Dendritic cell treated with granulocyte-macrophage colony-stimulating factor and Interleukin-4, amounts not matched to agents 40 ng/mL and 50 ng/mL, for 4 days (primary cell): ENCODE data around the gene ADSS1.

ENCODE experiments used
- H3K27ac Mint-ChIP-seq: one replicate; pipeline ENCODE4 v1.8.0; 2022; ENCODE audit warnings: mild to moderate bottlenecking, mixed read lengths
- H3K27me3 Mint-ChIP-seq: one replicate; pipeline ENCODE4 v1.8.0; 2022; ENCODE audit warnings: mild to moderate bottlenecking, mixed read lengths
- H3K36me3 Mint-ChIP-seq: one replicate; pipeline ENCODE4 v1.8.0; 2022; ENCODE audit warnings: low read depth, mixed read lengths
- H3K4me1 Mint-ChIP-seq: one replicate; pipeline ENCODE4 v1.8.0; 2022; ENCODE audit warnings: low read depth, mixed read lengths
- H3K4me3 Mint-ChIP-seq: one replicate; pipeline ENCODE4 v1.8.0; 2022; ENCODE audit warnings: mild to moderate bottlenecking, moderate library complexity, mixed read lengths
- H3K9me3 Mint-ChIP-seq: one replicate; pipeline ENCODE4 v1.8.0; 2022; ENCODE audit warnings: mixed read lengths
- intact Hi-C: fragments of 100-400 bp; cut with micrococcal nuclease; formaldehyde crosslinking; loops from one replicate; pipeline ENCODE4 v1.15.0; 2022

The ADSS1 gene

DNA sequence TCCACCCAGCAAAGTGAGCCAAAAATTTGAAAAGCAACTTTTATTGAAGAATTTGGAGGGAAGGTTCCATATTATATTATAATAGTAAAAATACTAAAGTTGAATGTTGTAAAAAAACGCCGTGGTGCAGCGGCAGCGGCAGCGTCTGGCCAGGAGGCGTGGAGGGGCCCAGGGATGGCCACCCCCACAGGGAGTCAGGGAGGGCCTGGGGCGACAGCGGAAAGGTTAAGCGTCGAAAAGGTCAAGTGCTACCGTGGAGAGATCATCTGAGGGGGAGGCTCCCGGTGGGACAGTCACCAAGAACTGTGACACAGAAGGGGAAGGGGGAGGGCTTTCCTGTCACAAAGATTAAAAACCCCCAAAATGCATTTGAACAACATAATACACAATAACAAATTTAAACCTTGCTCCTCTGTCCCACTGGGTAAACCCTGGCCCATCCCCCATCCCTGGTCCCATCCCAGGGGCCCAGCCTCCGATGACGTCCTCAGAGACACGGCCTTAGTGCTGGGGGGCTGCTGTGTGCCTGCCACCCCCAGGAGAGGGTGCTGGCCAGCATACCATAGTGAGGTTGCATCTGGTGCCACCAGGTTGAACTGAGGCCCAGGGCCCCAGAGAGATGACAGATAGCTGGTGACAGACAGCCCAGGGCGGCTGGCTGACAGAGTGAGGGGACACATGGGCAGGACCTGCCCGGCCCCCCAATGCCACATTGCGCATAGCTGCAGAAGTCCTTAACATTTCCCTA, 45.5 kb downstream of the ADSS1 start:
- Mint-ChIP-seq H3K4me3 (no peak overlapping the region), H3K27me3 (no peaks in the 10 kb centered on the region), H3K9me3 (peaks cover 6% of the 10 kb centered on the region), H3K4me1 (peaks cover 27% of the 10 kb centered on the region), H3K27ac (no peak overlapping the region), H3K36me3 (peaks cover 54% of the 10 kb centered on the region)
- intact Hi-C loops, result no loop called here

DNA sequence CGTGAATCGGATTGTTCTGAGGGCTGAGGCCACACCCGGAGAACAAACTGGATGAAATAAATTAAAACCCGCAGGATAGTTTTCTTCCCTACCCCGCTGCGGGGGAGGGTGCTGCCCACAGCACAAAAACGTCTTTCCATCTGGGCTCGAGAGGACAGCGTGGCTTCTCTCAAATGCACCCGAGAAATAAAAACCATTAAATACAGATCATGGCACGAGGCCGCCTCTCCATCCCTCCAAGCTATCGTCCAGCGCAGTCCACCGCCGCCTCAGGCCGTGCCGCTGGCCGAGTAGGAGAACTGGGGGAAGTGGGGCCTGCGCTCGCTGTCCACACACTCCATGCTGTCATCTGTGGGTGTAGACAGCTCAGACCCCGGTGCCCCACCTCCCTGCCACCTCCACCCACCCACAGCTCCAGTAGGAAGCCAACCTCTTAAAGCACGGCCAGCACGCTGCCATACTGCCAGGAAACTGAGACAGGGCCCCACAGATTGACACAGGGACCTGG, 46.1 kb downstream of the ADSS1 start:
- intact Hi-C loops, result no loop called here
- no peak overlapping the region for H3K4me3 Mint-ChIP-seq
- H3K36me3 Mint-ChIP-seq, result peaks cover 61% of the 10 kb centered on the region
- peaks cover 6% of the 10 kb centered on the region for H3K9me3 Mint-ChIP-seq
- peaks cover 27% of the 10 kb centered on the region for H3K4me1 Mint-ChIP-seq
- H3K27me3 Mint-ChIP-seq, result no peaks in the 10 kb centered on the region
- H3K27ac Mint-ChIP-seq, result no peak overlapping the region

DNA sequence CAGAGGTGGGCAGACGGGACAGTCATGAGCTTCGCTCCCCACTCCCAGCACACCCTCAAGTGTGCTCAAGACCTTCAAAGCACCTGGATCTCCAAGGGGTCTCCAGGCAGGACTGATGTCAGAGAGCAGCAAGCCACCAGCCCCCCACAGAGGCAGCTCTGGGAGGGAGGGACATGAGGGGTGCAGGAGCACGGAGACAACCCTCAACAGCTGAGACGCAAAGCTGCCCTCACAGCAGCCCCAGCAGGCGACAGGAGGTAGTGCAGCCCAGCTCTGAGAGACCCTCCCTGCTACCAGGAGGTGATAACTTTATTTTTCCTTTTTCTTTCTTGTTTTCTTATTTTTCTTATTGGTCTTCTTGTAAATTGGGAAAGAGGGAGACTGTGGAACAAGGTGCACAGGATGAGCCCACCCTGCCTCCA, 46.8 kb downstream of the ADSS1 start:
- peaks cover 68% of the 10 kb centered on the region for H3K36me3 Mint-ChIP-seq
- no peaks in the 10 kb centered on the region for H3K27me3 Mint-ChIP-seq
- H3K27ac Mint-ChIP-seq, result no peak overlapping the region
- H3K4me3 Mint-ChIP-seq, result no peak overlapping the region
- peaks cover 6% of the 10 kb centered on the region for H3K9me3 Mint-ChIP-seq
- intact Hi-C loops, result no loop called here
- H3K4me1 Mint-ChIP-seq, result peaks cover 27% of the 10 kb centered on the region

DNA sequence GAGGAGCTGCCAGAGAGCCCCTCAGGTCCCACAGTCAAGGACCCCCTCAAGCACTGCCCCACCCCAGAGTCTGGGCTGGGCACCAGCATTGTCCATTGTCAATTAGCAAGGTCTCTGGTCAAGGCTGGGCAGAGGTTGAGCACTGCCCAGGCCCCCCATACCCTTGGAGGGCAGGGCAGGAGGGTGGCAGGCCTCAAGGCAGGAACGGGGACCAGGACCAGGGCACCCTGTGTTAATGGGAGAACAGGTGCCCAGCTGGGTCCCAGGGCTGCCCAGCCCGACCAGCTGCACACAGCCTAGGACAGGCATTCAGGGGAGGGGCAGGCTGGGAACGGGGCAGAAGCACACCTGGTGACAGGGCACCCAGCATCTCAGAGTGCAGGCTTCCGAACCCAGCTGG, 47.3 kb downstream of the ADSS1 start:
- Mint-ChIP-seq H3K27me3 (no peaks in the 10 kb centered on the region), H3K4me3 (no peak overlapping the region), H3K36me3 (peaks cover 73% of the 10 kb centered on the region), H3K9me3 (peaks cover 6% of the 10 kb centered on the region), H3K27ac (no peak overlapping the region), H3K4me1 (peaks cover 27% of the 10 kb centered on the region)
- intact Hi-C loops, result no loop called here

DNA sequence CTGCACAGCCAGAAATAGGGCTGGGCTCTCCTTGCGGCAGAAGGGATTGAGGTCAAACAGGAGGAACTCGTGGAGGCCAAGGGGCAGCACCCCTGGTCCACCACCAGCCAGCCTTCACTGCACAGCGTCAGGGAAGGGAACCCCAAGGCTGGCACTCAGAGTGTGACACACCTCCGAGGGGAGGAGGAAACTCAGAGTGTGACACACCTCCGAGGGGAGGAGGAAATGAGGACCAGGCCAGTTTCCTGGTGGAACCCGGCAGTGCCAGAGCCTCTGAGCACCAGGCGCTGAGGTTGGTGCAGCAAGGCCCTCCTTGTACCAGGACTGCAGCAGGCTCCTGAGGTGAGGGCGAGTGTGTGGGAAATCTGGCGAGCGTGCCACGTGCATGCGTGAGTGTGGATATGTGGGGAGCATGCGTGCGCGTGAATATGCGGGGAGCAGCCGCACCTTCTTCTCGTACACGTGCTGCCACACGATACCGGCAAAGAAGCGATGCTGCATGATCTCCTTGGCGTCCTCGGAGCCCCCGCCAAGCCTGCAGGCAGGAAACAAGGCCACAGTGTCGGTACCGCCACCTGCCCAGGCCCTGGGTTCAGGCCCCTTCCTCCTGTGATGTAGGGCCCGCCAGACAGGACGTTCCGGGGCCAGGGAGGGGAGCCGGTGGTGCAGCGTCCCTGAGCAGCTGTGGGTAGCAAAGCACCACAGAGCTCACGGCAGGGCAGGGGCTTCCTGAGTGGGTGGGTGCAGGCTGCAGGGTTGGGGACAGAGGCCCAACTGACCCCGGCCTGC, 48.1 kb downstream of the ADSS1 start:
- Mint-ChIP-seq H3K9me3 (peaks cover 6% of the 10 kb centered on the region), H3K27ac (no peak overlapping the region), H3K4me3 (no peak overlapping the region), H3K27me3 (no peaks in the 10 kb centered on the region), H3K4me1 (peaks cover 27% of the 10 kb centered on the region), H3K36me3 (peaks cover 80% of the 10 kb centered on the region)
- intact Hi-C loops, result no loop called here

DNA sequence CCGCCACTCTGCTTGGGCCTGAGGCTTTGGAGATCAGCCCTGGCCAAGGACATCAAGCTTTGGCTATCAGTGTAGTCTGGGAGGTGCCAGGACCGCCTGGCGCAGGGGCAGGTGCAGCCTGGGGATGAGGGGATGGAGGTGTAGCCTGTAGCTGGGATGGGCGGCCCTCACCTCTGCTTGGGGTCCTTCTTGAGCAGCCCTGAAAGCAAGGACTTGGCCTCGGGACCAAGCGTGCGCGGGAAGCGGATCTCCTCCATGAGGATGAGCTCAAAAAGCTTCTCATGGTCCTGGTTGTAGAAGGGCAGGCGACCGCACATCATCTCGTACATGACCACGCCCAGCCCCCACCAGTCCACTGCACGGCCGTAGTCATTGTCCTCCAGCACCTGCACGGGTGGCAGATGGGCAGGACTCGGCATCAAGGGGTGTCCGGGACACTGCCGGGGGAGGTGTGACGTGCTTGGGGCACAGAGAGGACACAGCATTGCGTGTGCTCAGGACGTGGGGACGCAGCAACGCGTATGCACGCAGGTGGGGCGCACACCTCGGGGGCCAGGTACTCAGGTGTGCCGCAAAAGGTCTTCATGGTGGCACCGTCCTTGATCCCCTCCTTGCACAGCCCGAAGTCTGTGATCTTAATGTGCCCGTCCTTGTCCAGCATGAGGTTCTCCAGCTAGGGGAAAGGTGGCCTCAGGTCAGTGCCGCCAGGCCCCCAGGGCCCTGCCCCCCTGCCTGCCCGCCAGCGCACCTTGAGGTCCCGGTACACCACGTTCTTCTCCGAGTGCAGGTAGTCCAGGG, 48.9 kb downstream of the ADSS1 start:
- Mint-ChIP-seq H3K27me3 (no peaks in the 10 kb centered on the region), H3K36me3 (peaks cover 88% of the 10 kb centered on the region), H3K4me3 (no peak overlapping the region), H3K9me3 (peaks cover 6% of the 10 kb centered on the region), H3K4me1 (peaks cover 27% of the 10 kb centered on the region), H3K27ac (no peak overlapping the region)
- intact Hi-C loops, result no loop called here

DNA sequence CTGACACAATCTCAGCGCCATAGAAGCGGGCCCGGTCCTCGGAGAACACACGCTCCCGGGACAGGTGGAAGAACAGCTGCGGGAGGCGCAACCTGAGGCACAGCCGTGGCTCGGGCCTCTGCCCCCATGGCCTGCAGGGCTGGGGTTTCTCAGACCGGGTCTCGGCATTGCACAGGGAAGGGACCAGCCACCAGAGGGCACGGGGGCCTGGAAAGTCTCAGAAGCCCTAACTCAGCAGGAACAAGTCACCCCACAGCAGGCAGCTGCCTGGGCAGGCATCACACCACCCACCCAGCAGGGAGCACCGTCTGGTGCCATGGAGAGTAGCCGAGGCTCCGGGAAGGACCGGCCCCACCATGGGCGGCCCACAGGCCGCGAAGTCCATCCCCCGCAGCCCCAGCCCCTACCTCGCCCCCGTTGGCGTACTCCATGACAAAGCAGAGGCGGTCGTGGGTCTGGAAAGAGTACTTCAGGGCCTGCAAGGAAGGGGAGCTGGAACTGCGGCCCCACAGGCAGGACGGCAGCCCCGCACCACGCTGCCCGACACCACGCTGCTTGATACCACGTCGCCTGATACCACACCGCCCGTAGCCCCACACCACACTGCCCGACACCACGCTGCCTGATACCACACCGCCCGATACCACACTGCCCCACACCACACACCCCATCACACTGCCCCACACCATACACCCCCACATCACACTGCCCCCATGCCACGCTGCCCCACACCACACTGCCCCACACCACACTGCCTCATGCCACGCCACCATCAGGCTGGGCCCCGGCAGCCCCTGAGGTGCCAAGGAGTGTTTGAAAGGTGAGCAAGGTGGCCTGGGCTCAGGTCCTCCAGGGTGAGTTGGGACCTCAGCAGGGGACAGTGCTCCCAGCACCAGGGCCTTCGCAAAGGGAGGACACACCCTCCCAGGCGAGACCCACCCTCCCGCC, 49.8 kb downstream of the ADSS1 start:
- H3K4me1 Mint-ChIP-seq, result peaks cover 21% of the 10 kb centered on the region
- no peak overlapping the region for H3K27ac Mint-ChIP-seq
- peaks cover 97% of the 10 kb centered on the region for H3K36me3 Mint-ChIP-seq
- intact Hi-C loops, result no loop called here
- H3K27me3 Mint-ChIP-seq, result no peaks in the 10 kb centered on the region
- H3K9me3 Mint-ChIP-seq, result peaks cover 6% of the 10 kb centered on the region
- H3K4me3 Mint-ChIP-seq, result no peak overlapping the region

DNA sequence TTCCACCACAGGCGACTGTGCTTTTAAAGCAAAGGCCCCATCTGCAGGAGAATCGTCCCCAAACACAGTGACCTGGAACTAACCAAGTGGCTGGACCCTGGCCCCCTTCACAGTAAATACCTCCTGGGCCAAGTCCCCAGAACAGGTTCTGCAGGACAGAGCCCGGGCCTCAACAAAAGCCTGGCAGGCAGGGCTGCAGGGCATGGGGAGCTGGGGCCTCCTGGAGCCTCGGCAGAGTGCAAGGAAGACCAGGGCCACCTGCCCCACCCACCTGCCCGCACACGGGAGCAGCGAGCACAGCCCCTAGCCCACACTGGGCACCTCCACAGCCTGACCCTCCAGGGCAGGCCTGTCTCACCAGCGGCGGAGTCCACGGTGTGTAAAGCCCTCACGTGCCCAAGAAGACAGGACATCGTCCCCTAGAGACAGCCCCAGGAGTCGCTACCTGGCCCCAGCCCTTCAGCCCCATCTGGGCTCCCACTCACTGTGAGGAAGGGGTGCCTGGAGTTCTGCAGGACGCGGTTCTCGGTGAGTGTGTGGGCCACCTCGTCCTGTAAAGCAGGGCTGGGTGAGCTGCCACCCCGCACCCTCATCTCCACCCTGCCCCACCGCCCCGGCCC, 50.5 kb downstream of the ADSS1 start:
- no peak overlapping the region for H3K27ac Mint-ChIP-seq
- H3K27me3 Mint-ChIP-seq, result no peaks in the 10 kb centered on the region
- intact Hi-C loops, result no loop called here
- H3K36me3 Mint-ChIP-seq, result peaks cover 99% of the 10 kb centered on the region
- peaks cover 14% of the 10 kb centered on the region for H3K4me1 Mint-ChIP-seq
- H3K9me3 Mint-ChIP-seq, result peaks cover 6% of the 10 kb centered on the region
- no peak overlapping the region for H3K4me3 Mint-ChIP-seq

DNA sequence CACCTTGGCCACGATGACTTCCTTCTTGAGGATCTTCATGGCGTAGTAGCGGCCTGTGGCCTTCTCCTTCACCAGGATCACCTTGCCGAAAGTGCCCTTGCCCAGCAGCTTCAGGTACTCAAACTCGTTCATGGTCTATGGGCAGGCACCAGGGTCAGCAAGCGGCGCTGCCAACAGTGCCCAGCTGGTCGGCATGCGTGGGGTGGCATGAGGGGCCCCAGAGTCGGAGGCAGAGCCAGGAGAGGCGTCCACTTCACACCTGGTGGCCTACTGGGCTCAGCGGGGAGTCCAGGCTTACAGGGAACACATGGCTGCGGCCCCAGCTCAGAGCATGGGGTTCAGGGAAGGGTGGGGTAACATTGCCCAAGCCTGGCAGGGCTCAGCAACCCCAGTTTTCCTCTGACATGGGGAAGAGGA, 51.1 kb downstream of the ADSS1 start:
- Mint-ChIP-seq H3K27ac (no peak overlapping the region), H3K36me3 (peaks cover 99% of the 10 kb centered on the region), H3K4me3 (no peak overlapping the region), H3K4me1 (peaks cover 11% of the 10 kb centered on the region), H3K27me3 (no peaks in the 10 kb centered on the region), H3K9me3 (peaks cover 6% of the 10 kb centered on the region)
- intact Hi-C loops, result no loop called here

DNA sequence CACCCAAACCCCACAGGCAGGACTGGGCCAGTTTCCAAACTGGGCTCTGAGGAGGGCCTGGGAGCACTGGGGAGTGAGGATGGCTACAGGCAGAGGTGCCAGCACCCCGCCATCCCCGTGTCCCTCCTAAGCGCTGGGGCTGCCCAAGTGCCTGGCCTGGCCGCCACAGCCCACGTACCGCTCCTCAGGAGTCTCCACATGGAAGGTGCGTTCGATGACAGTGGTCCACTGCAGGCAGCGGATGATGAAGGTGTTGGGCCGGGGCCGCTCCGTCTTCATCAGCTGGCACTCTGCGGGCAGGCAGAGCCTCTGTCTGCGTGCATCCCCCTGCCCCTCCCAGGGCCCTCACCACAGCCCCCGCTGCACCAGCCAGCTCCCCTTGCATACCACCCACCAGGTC, 52.5 kb downstream of the ADSS1 start:
- no peak overlapping the region for H3K27ac Mint-ChIP-seq
- no peaks in the 10 kb centered on the region for H3K4me1 Mint-ChIP-seq
- peaks cover 99% of the 10 kb centered on the region for H3K36me3 Mint-ChIP-seq
- no peaks in the 10 kb centered on the region for H3K27me3 Mint-ChIP-seq
- no peak overlapping the region for H3K4me3 Mint-ChIP-seq
- intact Hi-C loops, result no loop called here
- peaks cover under 1% of the 10 kb centered on the region for H3K9me3 Mint-ChIP-seq

DNA sequence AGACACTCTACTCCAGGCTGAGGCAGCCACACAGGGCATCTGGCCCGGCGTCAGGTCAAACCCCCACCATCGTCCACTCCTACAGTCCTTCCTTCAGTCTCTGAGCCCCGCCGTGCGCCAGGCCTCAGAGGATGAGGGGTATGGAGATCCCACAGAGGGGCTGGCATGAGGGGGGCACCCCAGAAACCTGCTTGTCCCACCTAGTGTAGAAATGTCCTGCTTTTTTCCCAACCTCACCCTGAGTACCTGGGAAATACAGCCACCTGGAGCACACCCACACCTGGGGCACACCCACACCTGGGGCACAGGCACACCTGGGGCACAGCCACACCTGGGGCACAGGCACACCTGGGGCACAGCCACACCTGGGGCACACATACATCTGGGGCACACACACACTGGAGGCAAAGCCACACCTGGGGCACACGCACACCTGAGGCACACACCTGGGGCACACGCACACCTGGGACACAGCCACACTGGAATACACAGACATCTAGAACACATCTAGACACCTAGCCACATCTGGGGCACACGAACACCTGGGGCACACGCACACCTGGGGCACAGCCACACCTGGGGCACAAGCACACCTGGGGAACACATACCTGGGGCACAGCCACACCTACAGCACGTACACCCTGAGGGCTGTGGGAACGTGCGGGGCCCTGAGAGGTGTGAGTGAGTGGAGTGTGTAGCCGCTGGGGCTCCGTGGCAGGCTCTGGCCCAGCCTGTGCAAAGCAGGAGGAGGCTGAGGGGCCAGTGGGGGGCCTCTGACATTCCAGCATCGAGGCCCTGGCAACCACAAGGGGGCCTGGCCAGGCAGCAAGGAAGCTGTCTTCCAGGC, 53.2 kb downstream of the ADSS1 start:
- Mint-ChIP-seq H3K4me3 (no peak overlapping the region), H3K27me3 (no peaks in the 10 kb centered on the region), H3K4me1 (peaks cover 6% of the 10 kb centered on the region), H3K9me3 (no peaks in the 10 kb centered on the region), H3K27ac (no peak overlapping the region), H3K36me3 (peaks cover 99% of the 10 kb centered on the region)
- intact Hi-C loops, result no loop called here

DNA sequence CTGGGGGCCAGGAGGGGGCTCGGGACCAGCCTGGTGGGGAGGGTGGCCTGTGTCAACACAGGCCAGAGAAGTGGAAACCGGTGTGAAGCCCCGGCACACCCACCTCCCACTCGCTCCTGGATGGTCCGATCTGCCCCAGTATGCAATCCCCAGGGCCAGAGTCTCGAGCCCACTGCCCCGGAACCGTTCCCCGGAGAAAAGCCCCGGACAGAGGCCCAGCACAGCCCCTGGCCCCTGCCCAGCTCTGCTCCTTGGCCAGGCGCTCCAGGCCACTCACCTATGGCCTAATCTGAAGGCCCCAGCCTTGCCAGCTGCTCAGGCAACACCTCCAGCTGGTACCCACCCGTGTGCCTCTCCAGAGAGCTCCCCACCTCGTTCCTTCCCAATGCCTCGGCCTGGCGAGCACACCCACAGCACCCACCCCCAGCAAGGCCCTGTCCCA, 53.8 kb downstream of the ADSS1 start:
- Mint-ChIP-seq H3K4me3 (no peak overlapping the region), H3K36me3 (peaks cover 99% of the 10 kb centered on the region), H3K4me1 (peaks cover 9% of the 10 kb centered on the region), H3K27ac (no peak overlapping the region), H3K27me3 (no peaks in the 10 kb centered on the region), H3K9me3 (no peaks in the 10 kb centered on the region)
- intact Hi-C loops, result no loop called here
